Activated CD4-positive, alpha-beta T cell treated with anti-CD3 and anti-CD28 coated beads, Interleukin-2, Interleukin-6, amounts not matched to agents 100 ng/mL and 50 ng/mL, durations not matched to agents 16 hours and 8 hours (primary cell): Measurements from ENCODE around the gene CCL22.
"Not testable (repeated sequence)": the region's sequence is repeated elsewhere in the genome, so short reads cannot be mapped to it uniquely, and the experiment has no call there.

Experiments
- DNase-seq: peaks from one replicate; pipeline ENCODE4 v3.0.0-alpha.2; 2020

The CCL22 gene

DNA sequence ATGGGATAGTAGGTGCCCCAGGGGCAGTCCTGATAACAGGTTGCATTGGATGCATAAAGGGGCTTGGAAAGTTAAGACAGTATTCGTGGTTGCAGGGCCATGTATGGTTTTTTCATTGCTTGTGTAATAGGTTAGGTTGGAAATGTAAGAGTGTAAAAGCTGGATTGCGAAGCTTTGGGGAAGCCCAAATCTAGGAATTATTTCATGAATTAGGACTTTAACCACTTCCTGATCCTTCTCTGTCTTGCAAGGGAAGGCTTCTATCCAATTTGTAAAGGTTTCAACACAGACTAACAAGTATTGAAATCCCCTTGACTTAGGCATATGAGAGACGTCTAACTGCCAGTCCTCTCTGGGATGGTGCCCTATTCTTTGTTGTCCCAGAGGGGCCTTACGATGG, 38.2 kb downstream of the CCL22 start:
- no peak for DNase-seq

- DNase-seq: not testable (repeated sequence)
Measured at GRCh38 chr16:57397493-57397892, 38.9 kb downstream of the CCL22 start.

- no peak for DNase-seq
Measured at GRCh38 chr16:57401943-57402640, 43.5 kb downstream of the CCL22 start.

DNA sequence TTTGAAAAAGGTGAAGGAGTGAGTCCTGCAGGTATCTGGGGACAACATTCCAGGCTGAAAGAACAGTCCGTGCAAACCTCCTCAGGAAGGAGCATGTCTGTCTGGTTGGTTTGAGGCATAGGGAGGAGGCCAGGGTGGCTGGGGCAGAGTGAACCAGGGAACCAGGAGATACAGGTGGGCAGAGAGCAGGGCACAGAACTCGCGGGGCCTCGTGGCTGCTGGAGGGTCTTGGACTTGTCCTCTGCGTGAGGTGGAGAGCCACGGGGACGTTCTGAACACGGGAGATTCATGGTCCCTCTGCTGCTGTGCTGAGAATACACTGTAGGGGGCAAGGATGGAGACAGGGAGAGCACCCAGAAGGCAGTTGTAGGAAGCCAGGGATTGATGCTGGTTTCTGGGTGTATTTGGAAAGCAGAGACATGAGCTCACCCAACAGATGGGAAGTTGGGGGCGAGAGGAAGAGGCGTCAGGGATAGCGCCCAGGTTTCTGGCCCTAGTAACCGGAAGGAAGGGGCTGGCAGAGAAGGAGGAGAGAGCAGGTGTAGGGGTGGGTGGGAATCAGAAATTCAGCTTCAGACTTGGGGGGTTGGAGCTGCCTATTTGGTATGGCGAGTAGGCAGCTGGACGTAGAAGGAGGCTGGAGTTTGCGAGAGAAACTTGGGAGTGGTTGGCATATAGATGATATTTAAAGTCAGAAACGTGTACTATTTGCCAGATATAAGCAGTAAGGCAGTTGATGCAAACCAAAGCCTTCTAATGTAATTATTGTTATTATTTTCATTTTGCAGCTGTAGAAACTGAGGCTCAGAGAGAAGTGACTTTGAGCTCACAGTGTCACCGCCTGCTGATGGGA, 45.6 kb downstream of the CCL22 start, which contains the start of gene CCL17:
TSS of gene CCL17 (plus strand) at position 803 of the 853 bp plus-strand sequence. CDS start 9,166 bp downstream, outside the sequence.
- DNase-seq: no peak

DNA sequence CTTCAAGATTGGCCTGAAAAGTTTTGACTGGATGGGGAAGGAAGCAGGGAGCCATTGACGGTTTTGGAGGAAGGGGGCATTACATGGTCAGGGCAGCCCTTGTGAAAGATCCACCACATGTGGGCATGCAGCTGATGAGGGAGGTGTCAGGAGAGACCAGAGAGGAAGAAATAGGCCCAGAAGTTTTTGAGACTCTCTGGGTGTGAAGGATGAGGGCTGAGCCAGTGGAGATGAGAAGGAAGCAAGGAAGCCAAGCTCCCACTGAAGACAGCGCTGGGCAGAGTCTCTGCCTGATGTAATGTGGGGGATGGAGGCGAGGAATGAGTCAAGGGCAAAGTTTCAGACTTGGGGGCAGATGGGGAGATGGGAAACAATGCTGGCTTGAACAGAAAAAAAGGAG, 46.5 kb downstream of the CCL22 start:
- no peak for DNase-seq

GRCh38 chr16:57406881-57407280, 48.3 kb downstream of the CCL22 start:
- no peak for DNase-seq

- DNase-seq: no peak
Measured at GRCh38 chr16:57407521-57408353, 49.2 kb downstream of the CCL22 start.

- no peak for DNase-seq
Measured at GRCh38 chr16:57409065-57409464, 50.5 kb downstream of the CCL22 start.

GRCh38 chr16:57409870-57410587, 51.4 kb downstream of the CCL22 start:
- no peak for DNase-seq

- no peak for DNase-seq
Measured at GRCh38 chr16:57411362-57411976, 52.9 kb downstream of the CCL22 start.

- DNase-seq: no peak
Measured at GRCh38 chr16:57412584-57412983, 54.0 kb downstream of the CCL22 start.

- DNase-seq: no peak
Measured at GRCh38 chr16:57413301-57413730, 54.7 kb downstream of the CCL22 start.

DNA sequence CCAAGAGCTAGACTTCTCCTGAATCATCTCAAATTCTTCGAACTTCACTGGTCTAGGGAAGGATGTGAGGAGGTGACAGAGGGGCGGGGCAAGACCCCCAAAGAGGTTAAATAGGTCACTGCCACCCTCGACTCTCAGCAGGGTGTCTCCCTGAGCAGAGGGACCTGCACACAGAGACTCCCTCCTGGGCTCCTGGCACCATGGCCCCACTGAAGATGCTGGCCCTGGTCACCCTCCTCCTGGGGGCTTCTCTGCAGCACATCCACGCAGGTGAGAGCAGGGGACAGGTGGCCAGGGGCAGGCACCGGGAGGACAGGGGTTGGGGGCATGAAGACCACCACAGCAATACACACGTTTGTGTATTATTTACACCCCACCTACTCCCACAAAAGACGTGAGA, 55.1 kb downstream of the CCL22 start:
- DNase-seq: no peak
